Dedifferentiated amniotic fluid mesenchymal stem cell (primary cell): ENCODE data around the gene CDK13.
A peak's percentile ranks its signal among the peaks of the same experiment; 100 is the strongest.

Experiments used
- DNase-seq: peaks from one replicate; pipeline ENCODE4 v3.0.0-alpha.2; 2016; ENCODE audit errors: extremely low spot score

CDK13 gene

DNA sequence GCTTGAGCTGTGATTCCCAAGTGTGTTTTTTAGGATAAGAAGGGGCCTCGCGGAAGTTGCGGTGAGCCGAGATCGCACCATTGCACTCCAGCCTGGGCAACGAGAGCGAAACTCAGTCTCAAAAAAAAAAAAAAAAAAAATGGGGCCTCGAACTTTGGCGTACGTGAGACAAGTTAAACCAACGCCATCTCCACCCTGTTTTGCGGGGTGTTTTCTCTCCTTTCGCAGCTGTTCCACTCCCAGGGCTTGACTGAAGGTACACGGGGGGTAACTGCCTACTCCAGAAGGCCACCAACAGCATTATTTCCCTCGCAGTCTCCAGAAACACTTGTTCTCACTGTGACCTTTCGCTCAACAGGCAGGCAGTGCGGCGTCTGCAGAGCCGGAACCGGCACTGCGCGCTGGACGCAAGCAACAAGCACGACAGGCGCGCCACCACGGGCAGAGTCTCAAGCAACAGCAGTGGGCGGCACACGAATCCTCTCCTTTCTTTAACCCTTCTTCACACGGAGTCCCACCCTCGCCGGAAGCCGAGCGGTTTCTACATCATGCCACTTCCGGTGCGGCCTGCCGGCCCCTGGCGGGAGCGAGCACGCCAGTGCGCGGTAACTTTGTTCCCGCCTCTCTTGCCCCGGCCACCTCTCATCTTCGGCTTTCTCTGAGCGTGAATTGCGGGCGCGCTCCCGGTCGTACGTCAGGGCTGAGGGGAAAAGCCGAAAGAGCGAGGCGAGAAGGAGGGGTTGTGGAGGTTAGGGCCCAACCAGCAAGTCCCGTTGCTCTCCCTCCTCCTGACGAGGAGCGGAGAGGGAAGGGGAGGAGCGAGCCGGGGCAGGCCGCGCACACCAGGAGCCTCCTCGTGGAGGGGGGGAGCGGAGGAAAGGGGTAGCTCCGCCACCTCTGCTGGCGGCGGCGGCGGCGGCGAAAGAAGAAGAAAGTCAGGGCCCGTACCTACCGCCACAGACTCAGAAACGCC lies 814 bp upstream of the CDK13 start:
- peak; percentile 100 for DNase-seq

DNA sequence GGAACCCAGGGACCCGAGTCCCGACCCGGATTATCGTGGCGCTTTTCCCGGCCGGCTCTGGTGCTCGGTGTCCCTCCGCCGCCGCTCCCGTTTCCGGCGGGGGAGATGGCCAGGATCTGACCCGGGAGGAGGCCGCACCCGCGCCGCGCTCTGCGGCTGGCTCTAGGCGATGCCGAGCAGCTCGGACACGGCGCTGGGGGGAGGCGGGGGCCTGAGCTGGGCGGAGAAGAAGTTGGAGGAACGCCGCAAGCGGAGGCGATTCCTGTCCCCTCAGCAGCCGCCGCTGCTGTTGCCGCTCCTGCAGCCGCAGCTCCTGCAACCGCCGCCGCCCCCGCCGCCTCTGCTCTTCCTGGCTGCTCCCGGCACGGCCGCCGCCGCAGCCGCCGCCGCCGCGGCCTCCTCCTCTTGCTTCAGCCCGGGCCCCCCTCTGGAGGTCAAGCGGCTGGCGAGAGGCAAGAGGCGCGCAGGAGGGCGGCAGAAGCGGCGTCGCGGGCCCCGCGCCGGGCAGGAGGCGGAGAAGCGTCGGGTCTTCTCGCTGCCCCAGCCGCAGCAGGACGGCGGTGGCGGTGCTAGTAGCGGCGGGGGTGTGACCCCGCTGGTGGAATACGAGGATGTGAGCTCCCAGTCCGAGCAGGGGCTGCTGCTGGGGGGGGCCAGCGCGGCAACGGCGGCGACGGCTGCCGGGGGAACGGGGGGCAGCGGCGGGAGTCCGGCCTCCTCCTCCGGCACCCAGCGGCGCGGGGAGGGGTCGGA lies 593 bp downstream of the CDK13 start:
- no peak for DNase-seq

DNA sequence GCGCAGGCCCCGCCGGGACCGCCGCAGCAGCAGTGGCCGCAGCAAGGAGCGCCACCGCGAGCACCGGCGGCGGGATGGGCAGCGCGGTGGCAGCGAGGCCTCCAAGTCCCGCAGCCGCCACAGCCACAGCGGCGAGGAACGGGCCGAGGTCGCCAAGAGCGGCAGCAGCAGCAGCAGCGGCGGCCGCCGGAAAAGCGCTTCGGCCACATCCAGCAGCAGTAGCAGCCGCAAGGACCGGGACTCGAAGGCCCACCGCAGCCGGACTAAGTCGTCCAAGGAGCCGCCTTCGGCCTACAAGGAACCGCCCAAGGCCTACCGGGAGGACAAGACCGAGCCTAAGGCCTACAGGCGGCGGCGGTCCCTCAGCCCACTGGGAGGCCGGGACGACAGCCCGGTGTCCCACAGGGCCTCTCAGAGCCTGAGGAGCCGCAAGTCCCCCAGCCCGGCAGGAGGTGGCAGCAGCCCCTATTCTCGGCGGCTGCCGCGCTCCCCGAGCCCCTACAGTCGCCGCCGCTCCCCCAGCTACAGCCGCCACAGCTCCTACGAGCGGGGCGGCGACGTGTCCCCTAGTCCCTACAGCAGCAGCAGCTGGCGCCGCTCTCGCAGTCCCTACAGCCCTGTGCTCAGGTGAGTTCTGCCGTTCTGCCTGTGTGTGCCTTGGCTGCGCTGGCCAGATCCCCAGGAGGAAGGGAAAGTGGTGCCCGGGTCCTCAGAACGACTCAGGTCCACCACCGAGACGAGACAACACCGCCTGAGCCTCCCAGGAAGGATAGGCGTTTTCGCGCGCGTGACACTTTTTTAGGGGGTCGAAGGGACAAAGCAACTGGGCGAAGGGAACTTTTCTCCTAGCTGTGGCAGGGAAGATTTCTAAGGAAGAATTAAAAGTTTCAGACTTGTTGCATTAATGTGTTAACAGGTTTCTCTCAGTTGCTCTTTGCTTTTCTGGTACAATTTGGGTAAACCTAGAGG lies 1.5 kb downstream of the CDK13 start:
- peak; percentile 41 for DNase-seq

DNA sequence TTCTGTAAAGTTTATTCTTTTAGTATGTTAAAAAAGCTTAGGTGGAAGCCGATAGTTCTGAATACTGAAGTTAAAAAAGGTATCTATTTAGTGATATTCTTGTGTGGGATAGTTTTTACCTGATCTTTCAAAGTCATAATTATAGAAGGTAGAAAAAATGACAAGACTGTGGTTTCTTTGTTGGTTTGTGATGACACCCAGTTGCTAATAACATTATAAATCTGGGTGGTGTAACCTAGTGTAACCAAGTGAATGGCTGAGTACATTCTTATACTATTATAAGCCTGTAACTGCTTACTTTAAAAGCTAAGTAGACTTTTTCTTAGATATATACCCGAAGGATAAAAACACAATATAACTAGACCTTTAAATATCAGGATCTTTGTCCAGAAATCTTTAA lies 2.3 kb downstream of the CDK13 start:
- peak; percentile 84 for DNase-seq

DNA sequence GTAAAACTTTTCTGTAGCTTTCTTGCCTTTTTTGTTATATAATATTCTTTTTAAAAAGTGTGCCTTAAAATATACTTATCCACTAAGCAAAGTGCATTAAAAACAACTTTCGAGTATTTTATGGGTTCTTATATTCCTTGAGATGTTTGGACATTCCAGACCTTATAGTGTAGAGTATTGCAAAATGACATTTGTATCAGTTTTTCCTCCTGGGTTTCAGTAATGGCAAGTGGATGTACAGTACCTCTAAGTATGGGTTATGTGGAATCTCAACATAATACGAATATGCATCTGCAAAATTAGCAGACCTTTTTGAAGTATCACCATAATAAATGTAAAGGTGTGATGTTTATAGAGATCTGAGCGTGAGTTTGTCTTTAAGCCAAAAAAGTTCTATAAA lies 2.7 kb downstream of the CDK13 start:
- DNase-seq, result no peak

DNA sequence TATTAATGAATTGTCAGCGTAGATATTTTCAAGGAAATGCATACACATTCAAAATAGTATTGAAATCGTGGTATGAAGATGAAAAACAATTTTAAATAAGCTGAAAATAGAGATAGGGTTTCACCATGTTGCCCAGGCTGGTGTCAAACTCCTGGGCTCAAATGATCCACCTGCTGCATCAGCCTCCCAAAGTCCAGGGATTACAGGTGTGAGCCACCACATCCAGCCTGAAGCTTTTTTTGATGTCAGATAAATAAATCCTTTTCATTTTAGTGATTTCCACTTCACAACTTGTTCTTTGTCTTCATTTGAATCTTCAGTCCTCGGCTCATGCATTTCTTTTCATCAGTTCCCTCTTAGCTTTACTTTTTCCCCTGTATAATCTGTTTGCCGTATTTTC lies 4.6 kb downstream of the CDK13 start:
- DNase-seq, result no peak

DNA sequence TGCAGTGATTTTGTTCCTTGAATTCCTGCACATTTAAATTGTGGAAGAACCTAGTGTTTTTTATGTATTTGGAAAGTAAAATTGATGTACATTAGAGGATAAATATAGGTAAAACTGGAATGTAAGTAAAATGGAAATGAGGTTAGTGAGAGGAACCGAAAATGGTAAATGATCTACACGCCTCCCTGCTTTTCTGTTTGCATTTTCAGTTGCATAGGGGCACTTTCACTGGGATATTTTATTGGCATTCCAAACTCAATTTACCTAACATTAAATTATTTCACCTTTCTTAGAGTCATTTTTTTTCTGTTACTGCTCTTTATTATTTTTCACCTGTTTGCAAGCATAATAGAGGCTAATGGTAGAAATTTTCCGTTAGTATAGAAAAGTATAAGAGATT lies 8.0 kb downstream of the CDK13 start:
- no peak for DNase-seq

DNA sequence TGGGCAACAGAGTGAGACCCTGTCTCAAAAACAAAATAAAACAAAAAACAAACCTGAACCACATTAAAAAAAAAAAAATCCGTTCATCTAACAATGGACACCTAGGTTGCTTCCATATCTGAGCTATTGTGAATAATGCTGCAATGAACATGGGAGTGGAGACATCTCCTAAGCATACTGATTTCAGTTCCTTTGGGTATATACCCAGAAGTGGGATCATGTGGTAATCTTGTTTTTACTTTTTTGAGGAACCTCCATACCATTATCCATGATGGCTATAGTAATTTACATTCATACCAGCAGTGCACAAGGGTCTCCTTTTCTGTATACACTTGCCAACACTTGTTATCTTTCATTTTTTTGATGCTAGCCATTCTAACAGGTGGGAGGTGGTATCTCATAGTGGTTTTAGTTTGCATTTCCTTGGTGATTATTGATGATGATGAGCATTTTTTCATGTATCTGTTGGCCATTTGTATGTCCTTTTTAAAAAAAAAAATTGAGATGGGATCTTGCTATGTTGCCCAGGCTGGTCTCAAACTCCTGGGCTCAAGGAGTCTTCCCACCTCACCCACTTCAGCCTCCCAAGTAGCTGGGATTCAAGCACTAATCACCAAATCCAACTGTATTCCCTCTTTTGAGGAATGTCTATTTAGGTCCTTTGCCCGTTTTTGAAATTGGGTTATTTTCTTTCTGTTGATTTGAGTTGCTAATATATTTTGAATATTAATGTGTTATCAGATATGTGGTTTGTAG lies 17.5 kb downstream of the CDK13 start:
- no peak for DNase-seq

DNA sequence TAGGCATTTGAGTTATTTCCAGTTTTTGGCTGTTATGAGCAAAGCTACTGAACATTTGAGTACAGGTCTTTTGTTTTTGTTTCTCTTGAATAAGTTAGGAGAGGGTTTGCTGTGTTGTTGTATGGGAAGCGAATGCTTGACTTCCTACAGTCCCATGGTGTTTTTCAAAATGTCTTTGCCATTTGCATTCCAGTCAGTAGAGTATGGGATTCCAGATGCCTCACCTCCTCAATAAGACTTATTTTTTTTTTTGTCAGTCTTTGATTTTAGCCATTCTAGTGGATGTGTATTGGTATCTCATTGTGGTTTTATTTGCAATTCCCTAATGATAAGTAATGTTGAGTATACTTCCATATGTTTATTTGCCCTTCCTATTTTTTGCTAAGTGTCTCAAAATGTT lies 19.4 kb downstream of the CDK13 start:
- no peak for DNase-seq

DNA sequence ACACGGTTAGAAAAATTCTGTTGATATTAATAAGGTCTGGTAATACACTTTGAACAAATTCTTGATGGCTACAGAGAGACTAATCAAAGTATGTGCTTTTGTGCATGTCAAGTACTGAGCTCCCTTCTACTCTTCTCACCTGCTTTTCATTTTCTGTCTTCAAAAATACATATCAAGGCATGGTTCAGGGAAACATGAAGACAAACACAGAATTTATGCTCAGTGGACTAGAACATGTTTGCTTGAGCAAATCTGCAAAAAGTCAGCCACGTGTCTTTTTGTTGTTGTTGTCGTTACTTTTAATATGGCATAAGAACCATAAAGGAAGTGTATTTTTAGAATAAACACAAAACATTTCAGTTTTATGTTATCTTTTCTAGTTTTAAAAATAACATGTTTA lies 21.9 kb downstream of the CDK13 start:
- no peak for DNase-seq

DNA sequence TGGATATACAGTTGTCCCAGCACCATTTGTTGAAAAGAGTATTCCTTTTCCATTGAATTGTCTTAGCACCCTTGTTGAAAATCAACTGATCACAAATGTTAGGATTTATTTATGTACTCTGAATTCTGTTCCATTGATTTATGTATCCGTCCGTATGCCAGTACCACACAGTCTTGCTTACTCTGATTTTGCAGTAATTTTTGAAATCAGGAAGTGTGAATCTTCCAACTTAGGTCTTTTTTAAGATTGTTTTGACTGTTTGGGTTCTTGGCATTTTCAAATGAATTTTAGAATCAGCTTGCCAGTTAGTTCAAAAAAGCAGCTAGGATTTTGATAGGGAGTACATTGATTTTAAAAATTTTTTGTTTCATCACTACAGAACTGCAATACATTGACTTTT lies 23.7 kb downstream of the CDK13 start:
- DNase-seq, result no peak

DNA sequence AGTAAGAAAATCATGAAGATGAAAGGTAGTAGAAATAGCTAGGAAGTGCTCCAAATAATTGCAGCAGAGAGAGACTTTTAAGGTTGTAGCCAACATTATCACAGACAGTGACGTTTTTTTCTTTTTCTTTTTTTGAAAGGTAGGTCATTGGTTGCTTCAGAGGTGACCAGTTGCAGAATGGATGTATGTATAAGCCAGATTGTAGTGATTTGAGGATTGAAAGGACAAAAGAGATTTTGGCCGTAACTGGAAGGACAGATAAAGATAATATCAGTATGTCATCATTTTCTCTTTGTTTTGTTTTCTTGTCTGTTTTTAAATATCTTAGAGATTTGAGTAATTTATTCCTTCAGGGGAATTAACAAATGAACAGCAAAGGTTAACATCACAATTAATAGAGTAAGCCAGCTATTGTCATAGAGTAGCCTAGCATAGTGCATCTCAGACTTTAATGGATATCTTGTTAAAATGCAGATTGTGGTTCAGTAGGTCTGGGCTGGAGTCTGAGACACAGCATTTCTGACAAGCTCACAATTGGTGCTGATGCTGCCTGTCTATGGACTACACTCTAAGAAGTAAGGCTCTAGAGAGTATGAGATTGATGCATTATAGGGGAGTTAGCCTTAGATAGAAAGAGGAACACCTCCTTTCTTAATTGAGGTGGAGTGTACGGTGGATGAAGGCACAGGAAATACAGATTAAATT lies 28.3 kb downstream of the CDK13 start:
- DNase-seq, result no peak

DNA sequence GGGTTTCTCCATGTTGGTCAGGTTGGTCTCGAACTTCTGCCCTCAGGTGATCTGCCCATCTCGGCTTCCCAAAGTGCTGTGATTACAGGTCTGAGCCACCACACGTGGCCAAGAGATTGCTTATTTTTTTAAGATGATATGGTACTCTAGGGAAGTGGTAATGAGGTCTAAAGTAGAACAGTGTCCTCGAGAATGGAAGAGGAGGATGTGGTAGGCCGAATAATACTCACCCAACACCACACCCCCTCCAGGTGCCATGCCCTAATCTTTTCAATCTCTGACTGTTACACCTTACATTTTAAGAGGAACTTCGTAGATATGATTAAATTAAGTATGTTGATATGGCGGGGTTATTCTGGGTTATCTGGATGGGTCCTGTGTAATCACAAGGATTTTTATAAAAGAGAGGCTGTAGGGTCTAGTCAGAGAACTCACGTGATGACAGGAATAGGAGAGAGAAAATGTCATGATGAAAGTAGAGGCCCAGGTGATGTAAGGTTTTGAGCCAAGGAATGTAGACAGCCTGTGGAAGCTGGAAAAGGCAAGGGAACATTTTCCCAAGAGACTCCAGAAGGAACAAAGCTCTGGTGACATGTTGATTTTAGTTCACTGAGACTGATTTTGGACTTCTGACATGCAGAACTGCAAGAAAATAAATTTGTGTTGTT lies 29.5 kb downstream of the CDK13 start:
- no peak for DNase-seq

DNA sequence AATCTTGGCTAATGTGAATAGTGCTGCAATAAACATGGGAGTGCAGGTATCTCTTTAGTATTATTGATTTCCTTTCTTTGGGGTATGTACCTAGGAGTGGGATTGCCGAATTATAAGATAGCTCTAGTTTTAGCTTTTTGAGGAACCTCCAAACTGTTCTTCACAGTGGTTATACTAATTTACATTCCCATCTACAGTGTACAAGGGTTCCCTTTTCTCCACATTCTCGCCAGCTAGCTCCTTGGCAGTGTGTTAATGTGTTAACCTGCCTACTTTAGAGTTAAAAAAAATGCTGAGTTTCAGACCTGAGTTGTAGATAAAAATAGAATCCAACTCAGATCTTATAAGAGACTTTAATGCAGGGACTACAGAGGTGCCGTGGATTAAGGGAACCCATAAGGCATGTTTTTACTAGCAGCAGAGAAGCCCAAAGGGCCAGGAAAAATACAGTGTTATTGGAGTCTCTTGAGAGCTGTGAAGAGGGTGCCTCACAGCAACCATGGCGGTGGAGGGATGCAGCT lies 35.4 kb downstream of the CDK13 start:
- DNase-seq, result no peak

DNA sequence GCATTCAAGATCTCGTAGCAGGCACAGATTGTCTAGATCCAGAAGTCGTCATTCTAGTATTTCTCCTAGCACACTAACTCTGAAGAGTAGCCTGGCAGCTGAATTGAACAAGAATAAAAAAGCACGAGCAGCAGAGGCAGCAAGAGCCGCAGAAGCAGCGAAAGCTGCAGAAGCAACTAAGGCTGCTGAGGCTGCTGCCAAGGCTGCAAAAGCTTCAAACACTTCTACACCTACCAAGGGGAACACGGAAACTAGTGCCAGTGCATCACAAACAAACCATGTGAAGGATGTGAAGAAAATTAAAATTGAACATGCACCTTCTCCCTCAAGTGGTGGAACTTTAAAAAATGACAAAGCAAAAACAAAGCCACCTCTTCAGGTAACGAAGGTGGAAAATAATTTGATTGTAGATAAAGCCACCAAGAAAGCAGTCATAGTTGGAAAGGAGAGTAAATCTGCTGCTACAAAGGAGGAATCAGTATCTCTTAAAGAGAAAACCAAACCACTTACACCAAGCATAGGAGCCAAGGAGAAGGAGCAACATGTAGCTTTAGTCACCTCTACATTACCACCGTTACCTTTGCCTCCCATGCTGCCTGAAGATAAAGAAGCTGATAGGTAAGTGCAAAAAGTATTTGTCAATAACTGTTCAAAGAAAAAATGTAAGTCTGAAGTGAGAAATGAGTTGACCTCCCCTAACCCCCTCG lies 37.7 kb downstream of the CDK13 start:
- no peak for DNase-seq

DNA sequence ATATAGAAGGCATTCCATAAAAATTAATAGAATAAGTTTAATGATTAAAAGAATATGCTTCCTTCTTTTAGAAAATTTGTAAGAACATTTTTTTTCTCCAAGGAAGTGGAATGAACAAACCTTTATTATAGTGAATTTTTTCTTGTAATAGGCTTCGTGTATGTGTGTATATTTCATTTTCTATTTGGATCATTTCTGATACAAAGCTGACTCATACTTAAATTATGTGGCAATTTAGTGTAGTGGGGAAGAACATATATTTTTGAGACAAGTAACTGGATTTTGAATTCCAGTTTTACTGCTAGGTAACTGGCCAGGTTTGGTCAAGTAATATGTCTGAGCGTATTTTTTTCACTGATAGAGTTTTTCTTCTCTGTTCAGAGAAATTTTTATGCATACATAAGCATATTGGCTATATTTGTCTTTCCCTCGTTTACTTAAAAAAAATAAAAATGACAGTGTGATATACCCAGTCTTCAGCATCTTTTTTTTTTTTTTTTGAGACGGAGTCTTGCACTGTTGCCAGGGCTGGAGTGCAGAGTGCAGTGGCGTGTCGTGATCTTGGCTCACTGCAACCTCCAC lies 50.8 kb downstream of the CDK13 start:
- peak; percentile 26 for DNase-seq

DNA sequence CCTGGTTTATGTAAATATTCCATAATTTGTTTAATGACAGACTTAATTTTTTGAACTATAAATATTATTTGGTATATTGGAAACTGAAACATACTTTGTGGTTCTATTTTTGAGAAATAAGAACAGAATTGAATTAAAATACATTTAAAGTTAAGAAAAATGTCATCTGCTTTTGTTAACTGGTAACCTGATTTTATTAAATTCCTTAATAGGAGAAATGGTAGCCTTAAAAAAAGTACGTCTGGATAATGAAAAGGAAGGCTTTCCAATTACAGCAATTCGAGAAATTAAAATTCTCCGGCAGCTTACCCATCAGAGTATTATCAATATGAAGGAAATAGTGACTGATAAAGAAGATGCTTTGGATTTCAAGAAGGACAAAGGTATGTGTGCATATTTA lies 51.6 kb downstream of the CDK13 start:
- no peak for DNase-seq

DNA sequence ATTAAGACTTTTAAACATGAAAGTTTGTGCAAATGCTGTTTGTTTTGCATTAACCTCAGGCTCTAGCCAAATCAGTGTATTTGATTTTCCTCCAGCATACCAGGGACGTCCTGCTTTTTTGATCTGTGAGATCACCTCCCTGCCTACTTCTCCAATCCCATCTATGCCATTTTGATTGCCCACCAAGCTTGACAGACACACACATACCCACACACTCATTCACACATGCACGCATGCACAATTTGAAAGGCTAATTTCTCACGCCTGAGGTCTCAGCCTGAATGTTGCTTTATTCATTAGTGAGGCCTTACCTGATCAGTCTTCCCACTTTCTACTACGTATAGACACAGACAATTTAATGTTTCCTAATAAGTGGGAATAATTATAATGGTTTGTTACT lies 53.5 kb downstream of the CDK13 start:
- no peak for DNase-seq
